Neural progenitor cell (in vitro differentiated cells): ENCODE results near the gene OAS3.

Experiments
- EZH2 ChIP-seq: fragments of 200-600 bp; sonication (generic); IDR thresholded peaks from 2 replicates; pipeline ENCODE4 v1.6.1; 2017; ENCODE audit warnings: antibody characterized with exemption, mild to moderate bottlenecking, moderate library complexity
- TF ChIP-seq, protein P1 (sequence below): fragments of 200-600 bp; sonication (generic); IDR thresholded peaks from 2 replicates; pipeline ENCODE4 v1.5.1; 2017; ENCODE audit warnings: antibody characterized with exemption, mild to moderate bottlenecking

DNA sequence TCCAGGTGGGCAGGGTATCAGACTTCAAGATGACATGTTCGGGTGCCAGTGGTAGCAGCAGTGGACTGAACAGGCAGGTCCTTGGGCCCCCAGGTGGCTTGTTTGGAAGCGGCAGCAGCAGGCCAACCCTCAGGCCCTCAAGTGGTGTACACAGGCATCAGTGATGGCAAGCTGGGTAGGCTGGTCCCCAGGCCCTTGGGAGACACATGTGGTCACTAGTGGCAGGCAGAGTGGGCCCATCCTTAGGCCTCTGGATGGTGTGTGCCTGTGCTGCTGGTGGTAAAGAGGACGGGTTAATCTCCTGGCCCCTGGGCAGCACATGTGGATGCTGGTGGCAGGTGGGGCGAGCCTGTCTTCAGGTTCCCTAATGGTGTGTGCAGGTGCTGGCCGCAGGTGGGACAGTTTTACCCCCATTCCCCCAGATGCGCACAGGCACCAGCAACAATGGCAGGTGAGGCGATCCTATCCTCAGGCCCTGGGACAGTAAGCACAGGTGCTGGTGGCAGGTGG lies 48.1 kb downstream of the OAS3 start:
- TF ChIP-seq, protein P1, sequence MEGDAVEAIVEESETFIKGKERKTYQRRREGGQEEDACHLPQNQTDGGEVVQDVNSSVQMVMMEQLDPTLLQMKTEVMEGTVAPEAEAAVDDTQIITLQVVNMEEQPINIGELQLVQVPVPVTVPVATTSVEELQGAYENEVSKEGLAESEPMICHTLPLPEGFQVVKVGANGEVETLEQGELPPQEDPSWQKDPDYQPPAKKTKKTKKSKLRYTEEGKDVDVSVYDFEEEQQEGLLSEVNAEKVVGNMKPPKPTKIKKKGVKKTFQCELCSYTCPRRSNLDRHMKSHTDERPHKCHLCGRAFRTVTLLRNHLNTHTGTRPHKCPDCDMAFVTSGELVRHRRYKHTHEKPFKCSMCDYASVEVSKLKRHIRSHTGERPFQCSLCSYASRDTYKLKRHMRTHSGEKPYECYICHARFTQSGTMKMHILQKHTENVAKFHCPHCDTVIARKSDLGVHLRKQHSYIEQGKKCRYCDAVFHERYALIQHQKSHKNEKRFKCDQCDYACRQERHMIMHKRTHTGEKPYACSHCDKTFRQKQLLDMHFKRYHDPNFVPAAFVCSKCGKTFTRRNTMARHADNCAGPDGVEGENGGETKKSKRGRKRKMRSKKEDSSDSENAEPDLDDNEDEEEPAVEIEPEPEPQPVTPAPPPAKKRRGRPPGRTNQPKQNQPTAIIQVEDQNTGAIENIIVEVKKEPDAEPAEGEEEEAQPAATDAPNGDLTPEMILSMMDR: no peak
- TF ChIP-seq EZH2: no peak
